ENCODE results near the gene CNKSR2.

- no peak for TF ChIP-seq CTCF (IDR thresholded peaks at IDR 0.05)
- no peak for TF ChIP-seq POLR2AphosphoS5 (IDR thresholded peaks at IDR 0.05)
Observed at GRCh38 chrX:21574793-21575192, 200.6 kb downstream of the CNKSR2 start.
